HG03175 (cell line): ENCODE results near the gene ALDOB.
A peak's percentile ranks its signal among the peaks of the same experiment; 100 is the strongest.

Source experiments
- ATAC-seq: cut with Tn5 transposase; IDR thresholded peaks from one replicate; pipeline ENCODE4 v1.9.1; 2021; ENCODE audit warnings: mild to moderate bottlenecking, moderate library complexity; ENCODE audit not compliant: unreplicated experiment

Gene ALDOB

GRCh38 chr9:101427957-101428655 is 7.5 kb downstream of the ALDOB start:
- ATAC-seq = peak; percentile 69

- peak; percentile 3 for ATAC-seq
Measured at GRCh38 chr9:101427358-101427757, 8.2 kb downstream of the ALDOB start.

- no peak for ATAC-seq
Measured at GRCh38 chr9:101421653-101422065, 13.9 kb downstream of the ALDOB start.

- no peak for ATAC-seq
Measured at GRCh38 chr9:101419863-101420262, 15.7 kb downstream of the ALDOB start.

- no peak for ATAC-seq
Measured at GRCh38 chr9:101418518-101419430, 16.8 kb downstream of the ALDOB start.

- no peak for ATAC-seq
Measured at GRCh38 chr9:101417977-101418376, 17.6 kb downstream of the ALDOB start.

- no peak for ATAC-seq
Measured at GRCh38 chr9:101417389-101417788, 18.2 kb downstream of the ALDOB start.

- no peak for ATAC-seq
Measured at GRCh38 chr9:101415578-101415977, 20.0 kb downstream of the ALDOB start.

GRCh38 chr9:101414839-101415238 is 20.7 kb downstream of the ALDOB start:
- no peak for ATAC-seq

GRCh38 chr9:101409079-101409477 is 26.5 kb downstream of the ALDOB start:
- ATAC-seq = no peak

GRCh38 chr9:101408374-101409078 is 27.0 kb downstream of the ALDOB start:
- ATAC-seq = no peak

GRCh38 chr9:101403516-101404285 is 31.9 kb downstream of the ALDOB start:
- no peak for ATAC-seq

GRCh38 chr9:101400120-101400519 is 35.5 kb downstream of the ALDOB start:
- no peak for ATAC-seq

- no peak for ATAC-seq
Measured at GRCh38 chr9:101399643-101399970, 36.0 kb downstream of the ALDOB start.

- ATAC-seq = no peak
Measured at GRCh38 chr9:101398930-101399642, 36.5 kb downstream of the ALDOB start.

- ATAC-seq = peak; percentile 98
Measured at GRCh38 chr9:101398068-101398929, 37.3 kb downstream of the ALDOB start, which contains the start of the genes MRPL50 and ZNF189. TSS of gene MRPL50 (minus strand) at chr9:101398618. CDS start at chr9:101398592, 26 bp downstream. TSS of gene ZNF189 (plus strand) at chr9:101398851. CDS start at chr9:101399157, 306 bp downstream.

- ATAC-seq = no peak
Measured at GRCh38 chr9:101397746-101398067, 37.9 kb downstream of the ALDOB start.

GRCh38 chr9:101394687-101395086 is 40.9 kb downstream of the ALDOB start:
- ATAC-seq = no peak

GRCh38 chr9:101393135-101393534 is 42.4 kb downstream of the ALDOB start:
- ATAC-seq = no peak
